Osteocyte (in vitro differentiated cells): ENCODE measurements around the gene NELFCD. TPM values are rescaled to one million over a fixed set of nuclear protein-coding genes. Genes with fewer than 3 reads are reported as not detected.

Source experiments
- DNase-seq: peaks from one replicate; pipeline ENCODE4 v3.0.0; 2021; ENCODE audit warnings: mixed read lengths; ENCODE audit not compliant: unreplicated experiment; ENCODE audit errors: extremely low spot score
- H3K27ac Mint-ChIP-seq: one replicate; pipeline ENCODE4 v1.8.0; 2021; ENCODE audit warnings: mild to moderate bottlenecking, mixed read lengths; ENCODE audit not compliant: unreplicated experiment
- H3K27me3 Mint-ChIP-seq: one replicate; pipeline ENCODE4 v1.8.0; 2021; ENCODE audit warnings: mixed read lengths; ENCODE audit not compliant: unreplicated experiment
- H3K36me3 Mint-ChIP-seq: one replicate; pipeline ENCODE4 v1.8.0; 2021; ENCODE audit warnings: mixed read lengths; ENCODE audit not compliant: unreplicated experiment
- H3K4me1 Mint-ChIP-seq: one replicate; pipeline ENCODE4 v1.8.0; 2021; ENCODE audit warnings: mixed read lengths; ENCODE audit not compliant: unreplicated experiment
- H3K4me3 Mint-ChIP-seq: one replicate; pipeline ENCODE4 v1.8.0; 2021; ENCODE audit warnings: mild to moderate bottlenecking, moderate library complexity, mixed read lengths; ENCODE audit not compliant: unreplicated experiment
- H3K9me3 Mint-ChIP-seq: one replicate; pipeline ENCODE4 v1.8.0; 2021; ENCODE audit warnings: mixed read lengths; ENCODE audit not compliant: unreplicated experiment
- CTCF ChIP-seq: fragments of 200-600 bp; sonication (generic); IDR thresholded peaks from 2 replicates; pipeline ENCODE4 v1.5.0; 2021; ENCODE audit warnings: antibody characterized with exemption, mild to moderate bottlenecking, moderate library complexity
- total RNA-seq: library from RNA; stranded (reverse); gene quantifications from 2 replicates; pipeline ENCODE4 v1.2.1, GENCODE V29; 2021

Gene NELFCD
- total RNA-seq, 1 donor from 2014 or later = 60.9 TPM

GRCh38 chr20:59014680-59015389 lies 33.8 kb downstream of the NELFCD start:
- peak; percentile 66 for DNase-seq
- Mint-ChIP-seq H3K4me1 (peaks cover 41% of the 10 kb centered on the region), H3K36me3 (no peaks in the 10 kb centered on the region), H3K9me3 (no peaks in the 10 kb centered on the region), H3K4me3 (no peak overlapping the region), H3K27me3 (no peaks in the 10 kb centered on the region), H3K27ac (peak overlapping the region; percentile 78)
- no peak for TF ChIP-seq CTCF

GRCh38 chr20:59015411-59015810 lies 34.4 kb downstream of the NELFCD start:
- Mint-ChIP-seq H3K4me3 (no peak overlapping the region), H3K4me1 (peaks cover 36% of the 10 kb centered on the region), H3K27ac (no peak overlapping the region), H3K27me3 (no peaks in the 10 kb centered on the region), H3K9me3 (no peaks in the 10 kb centered on the region), H3K36me3 (no peaks in the 10 kb centered on the region)
- TF ChIP-seq CTCF = no peak
- no peak for DNase-seq

- Mint-ChIP-seq H3K36me3 (no peaks in the 10 kb centered on the region), H3K27ac (peak overlapping the region; percentile 24), H3K27me3 (no peaks in the 10 kb centered on the region), H3K9me3 (no peaks in the 10 kb centered on the region), H3K4me3 (no peak overlapping the region), H3K4me1 (peaks cover 36% of the 10 kb centered on the region)
- DNase-seq = peak; percentile 73
- TF ChIP-seq CTCF = no peak
Measured at GRCh38 chr20:59015812-59016711, 35.0 kb downstream of the NELFCD start.

GRCh38 chr20:59016795-59017492 lies 35.9 kb downstream of the NELFCD start:
- no peak overlapping the region for H3K4me3 Mint-ChIP-seq

More at GRCh38 chr20:59016795-59017492, 35.9 kb downstream of the NELFCD start:
- Mint-ChIP-seq H3K36me3 (no peaks in the 10 kb centered on the region), H3K27ac (no peak overlapping the region), H3K9me3 (no peaks in the 10 kb centered on the region), H3K27me3 (no peaks in the 10 kb centered on the region), H3K4me1 (peaks cover 34% of the 10 kb centered on the region)
- DNase-seq = peak; percentile 19
- no peak for TF ChIP-seq CTCF
